Amniotic epithelial cell (primary cell): ENCODE results near the gene PITPNC1.
"Not testable (repeated sequence)": the region's sequence is repeated elsewhere in the genome, so short reads cannot be mapped to it uniquely, and the experiment has no call there.

Source experiments
- DNase-seq: peaks from one replicate; pipeline ENCODE4 v3.0.0-alpha.2; 2010; ENCODE audit warnings: low read depth

Gene PITPNC1

DNA sequence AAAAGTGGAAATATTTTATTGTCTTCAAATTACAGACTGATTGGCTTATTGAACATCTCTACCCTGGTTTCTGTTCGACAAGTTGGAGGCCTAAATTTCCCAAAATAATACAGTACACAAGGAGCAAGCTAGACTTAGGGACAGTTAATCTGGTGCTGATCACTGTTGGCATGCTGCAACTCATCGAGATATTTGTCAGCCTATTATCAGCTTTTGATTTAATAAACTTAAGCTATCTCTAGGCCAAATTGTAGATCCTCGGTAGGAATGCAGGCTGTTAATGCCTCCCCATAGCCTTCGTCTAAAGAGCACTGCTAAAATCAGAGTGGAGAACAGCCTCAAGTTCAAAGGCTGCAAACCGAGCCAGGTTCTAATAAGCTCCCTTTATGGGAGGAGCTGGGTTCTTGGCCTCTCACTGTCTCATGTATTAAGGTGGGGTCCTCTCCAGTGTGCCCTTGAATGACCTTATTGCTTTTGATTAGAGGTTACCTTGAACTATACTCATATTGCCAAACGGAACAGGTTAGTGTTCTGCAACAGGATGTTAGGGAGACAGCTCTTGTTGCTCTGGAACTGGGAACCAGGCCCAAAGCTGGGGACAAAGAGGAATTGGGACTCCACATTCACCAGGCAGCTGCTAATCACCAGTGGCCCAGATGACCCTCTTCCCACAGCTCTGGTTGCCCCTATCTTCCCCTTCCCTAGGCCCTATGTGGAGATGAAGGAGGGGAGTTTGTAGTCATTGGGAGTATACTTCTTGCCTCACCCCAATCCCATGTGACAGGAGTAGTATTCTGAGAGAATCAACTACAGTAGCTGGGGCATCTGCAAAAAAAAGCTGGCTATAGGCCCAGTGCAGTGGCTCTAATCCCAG is 271.2 kb downstream of the PITPNC1 start:
- no peak for DNase-seq

DNA sequence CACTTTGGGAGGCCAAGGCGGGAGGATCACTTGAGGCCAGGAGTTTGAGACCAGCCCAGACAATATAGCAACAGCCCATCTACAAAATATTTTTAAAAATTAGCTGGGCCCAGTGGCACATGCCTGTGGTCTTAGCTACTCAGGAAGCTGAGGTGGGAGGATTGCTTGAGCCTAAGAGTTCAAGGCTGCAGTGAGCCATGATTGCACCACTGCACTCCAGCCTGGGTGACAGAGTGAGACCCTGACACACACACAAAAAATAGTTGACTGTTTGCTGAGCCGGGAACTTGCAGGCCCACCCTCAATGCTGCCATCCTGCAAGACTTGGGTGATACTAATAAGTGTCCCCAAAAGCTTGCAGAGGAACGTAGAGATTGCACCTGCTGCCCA is 271.8 kb downstream of the PITPNC1 start:
- not testable (repeated sequence) for DNase-seq

DNA sequence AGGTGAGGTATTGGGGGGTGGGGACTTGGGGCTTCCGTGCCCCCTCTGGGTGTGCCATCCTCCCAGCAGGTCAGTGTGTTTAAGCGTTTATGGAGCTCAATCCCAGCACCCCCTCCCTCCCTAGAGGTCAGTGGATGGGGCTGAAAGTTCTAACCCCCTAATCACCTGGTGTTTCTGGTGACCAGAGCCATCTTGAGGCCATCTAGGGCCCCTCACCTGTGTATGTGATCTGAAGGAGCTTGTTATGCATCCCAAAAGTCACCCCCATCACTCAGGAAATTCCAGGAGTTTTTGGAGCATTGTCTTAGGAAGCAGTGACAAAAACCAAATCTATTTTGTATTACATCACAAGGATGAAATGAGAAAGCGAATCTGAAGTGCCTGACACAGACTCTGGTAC is 272.8 kb downstream of the PITPNC1 start:
- no peak for DNase-seq

DNA sequence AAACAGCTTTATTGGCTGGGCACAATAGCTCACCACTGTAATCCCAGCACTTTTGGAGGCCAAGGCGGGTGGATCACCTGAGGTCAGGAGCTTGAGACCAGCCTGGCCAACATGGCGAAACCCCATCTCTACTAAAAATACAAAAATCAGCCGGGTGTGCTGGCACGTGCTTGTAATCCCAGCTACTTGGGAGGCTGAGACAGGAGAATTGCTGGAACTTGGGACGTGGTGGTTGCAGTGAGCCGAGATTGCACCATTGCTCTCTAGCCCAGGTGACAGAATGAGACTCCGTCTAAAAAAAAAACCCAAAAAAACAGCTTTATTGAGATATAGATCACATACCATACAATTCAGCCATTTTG is 274.1 kb downstream of the PITPNC1 start:
- DNase-seq, result not testable (repeated sequence)

DNA sequence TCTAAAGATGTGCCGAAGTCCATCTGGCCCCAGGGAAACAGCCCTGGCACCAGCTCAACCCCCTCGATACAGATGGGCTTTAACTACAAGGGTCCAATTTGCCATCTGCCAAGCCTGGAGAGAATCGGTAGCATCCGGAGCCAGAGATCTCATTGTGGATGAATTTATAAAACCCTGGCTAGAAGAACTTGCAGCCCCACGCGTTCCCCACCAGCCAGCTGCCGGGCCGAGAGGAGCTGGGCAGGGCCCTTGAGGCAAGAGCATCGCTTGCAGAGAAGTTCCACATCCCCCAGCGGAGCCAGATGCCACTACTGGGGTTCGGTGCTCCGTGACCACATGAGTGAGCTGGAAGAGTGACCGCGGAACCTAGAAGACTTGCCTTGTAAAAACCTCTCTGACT is 275.4 kb downstream of the PITPNC1 start:
- no peak for DNase-seq

DNA sequence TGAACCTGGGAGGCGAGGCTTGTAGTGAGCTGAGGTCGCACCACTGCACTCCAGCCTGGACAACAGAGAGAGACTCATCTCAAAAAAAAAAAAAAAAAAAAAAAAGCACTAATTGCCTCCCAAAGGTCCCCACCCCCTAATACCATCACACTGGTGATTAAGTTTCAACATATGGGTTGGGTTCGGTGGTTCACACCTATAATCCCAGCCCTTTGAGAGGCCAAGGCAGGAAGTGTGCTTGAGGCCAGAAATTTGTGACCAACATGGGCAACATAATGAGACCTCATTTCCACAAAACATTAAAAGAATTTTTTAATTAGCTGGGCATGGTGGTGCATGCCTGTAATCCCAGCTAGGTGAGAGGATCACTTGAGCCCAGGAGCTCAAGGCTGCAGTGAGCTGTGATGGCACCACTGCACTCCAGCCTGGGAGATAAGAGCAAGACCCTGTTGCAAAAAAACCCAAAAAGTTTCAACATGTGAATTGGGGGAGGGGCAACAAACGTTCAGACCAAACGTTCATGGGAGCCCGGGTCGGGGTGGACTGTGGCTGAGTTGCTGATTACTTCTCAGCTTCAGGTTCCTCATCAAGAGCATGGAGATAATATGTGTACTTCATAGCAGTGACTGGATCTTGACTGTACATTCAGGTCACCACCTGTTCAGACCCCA is 278.5 kb downstream of the PITPNC1 start:
- DNase-seq, result no peak

DNA sequence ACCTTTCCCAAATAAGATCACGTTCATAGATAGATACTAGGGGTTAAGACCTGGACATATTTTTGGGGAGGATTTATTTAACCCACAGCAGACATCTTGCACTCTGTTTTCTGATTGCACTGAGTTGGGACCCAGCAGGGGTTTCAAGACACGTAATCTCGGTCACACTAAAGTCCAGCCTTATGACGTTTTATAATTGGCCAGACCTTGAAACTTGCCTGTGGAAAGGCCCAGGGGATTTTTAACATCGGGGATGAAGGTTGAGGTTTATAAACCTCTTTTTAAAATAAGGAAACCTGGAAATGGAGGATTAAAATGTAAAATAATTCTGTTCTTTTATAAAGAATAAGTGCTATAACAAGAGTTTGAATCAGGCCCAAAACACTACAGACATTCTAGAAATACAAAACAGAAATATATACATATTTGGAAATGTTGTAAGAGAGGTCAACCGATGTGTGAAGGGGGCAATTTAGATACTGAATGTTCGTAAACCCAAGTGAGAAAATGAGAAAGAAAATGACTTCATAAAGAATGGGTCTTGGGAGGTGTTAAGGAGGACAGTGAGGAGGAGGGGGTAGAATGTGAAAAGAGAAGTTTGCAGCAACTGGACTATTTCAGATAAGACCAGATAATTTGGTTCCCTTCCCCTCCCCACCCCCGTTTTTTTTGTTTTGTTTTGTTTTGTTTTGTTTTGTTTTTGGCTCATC is 279.6 kb downstream of the PITPNC1 start:
- DNase-seq, result no peak

DNA sequence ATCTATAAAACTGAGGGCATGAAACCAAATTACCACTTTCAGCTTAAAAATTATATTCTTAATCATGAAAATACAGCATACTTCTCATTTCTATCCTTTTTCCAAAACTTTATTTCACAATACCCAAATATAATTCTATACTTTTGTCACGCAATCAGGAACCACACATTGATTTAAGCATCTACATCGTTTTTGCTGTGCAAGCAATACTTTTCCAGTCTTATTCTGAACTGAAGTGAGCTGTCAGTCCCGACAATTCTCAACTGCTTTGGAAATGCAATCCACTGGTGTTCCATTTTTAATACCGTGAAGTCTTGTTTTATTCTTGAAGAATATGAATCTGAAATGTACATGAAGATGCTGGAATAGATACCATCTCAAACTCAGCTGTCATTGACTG is 280.5 kb downstream of the PITPNC1 start:
- DNase-seq, result no peak

DNA sequence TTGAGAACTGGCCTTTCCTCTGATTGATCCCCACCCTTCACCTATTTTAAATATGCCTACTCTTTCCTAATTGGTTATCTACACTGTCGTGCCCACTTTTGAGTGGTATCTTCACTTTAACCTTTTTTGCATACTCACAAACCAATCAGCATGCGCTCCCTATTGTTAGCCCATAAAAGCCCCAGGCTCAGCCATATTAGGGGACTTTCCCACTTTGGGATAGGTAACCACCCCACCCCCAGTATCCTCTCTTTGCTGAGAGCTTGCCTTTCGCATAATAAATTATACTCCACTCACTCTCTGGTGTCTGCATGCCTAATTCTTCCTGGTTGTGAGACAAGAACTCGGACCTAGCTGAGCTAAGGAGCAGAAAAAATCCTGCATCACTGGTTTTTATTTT is 281.2 kb downstream of the PITPNC1 start:
- DNase-seq, result no peak

DNA sequence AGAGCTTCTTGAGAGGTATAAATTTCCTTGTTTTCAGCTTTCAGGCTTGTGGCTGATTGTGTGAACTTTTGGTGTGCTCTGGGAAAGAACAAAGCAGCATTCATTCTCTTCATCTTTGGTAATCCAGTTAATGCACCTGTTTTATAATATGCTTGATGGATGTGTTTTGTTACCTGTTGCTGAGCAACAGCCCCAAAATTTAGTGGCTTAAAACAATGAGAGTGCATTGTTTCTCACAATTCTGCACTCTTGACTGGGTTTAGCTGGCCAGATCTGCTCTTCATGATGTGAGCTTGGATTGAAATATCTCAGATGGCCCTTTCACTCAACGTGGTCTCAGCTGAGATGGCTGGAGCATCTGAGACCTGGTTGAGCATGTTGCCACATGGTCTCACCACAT is 281.9 kb downstream of the PITPNC1 start:
- DNase-seq, result no peak

DNA sequence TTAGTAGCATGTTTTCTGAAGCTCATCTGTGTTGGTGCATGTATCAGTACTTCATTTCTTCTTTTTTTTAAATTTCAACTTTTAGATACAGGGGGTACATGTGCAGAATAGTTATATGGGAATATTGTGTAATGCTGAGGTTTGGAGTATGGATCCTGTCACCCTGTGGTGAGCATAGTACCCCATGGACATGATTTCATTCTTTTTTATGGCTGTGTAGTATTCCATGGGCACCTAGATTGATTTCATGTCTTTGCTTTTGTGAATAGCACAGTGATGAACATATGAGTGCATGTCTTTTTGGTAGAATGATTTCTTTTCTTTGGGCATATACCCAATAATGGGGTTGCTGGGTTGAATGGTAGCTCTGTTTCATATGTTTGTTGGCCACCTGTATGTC is 285.6 kb downstream of the PITPNC1 start:
- no peak for DNase-seq

DNA sequence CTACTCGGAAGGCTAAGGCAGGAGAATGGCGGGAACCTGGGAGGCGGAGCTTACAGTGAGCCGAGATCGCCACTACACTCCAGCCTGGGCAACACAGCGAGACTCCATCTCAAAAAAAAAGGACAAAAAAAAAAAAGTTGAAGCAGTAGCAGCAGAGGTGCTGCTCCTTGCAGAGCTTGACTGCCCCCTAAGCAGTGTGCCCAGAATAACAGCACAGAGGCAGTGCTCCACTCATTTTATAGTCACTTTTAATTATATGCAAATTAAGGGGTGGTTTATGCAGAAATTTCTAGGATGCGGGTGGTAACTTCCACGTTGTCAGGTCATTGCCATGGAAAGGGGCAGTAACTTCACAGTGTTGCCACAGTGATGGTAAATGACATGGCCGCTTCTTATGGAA is 286.4 kb downstream of the PITPNC1 start:
- no peak for DNase-seq

DNA sequence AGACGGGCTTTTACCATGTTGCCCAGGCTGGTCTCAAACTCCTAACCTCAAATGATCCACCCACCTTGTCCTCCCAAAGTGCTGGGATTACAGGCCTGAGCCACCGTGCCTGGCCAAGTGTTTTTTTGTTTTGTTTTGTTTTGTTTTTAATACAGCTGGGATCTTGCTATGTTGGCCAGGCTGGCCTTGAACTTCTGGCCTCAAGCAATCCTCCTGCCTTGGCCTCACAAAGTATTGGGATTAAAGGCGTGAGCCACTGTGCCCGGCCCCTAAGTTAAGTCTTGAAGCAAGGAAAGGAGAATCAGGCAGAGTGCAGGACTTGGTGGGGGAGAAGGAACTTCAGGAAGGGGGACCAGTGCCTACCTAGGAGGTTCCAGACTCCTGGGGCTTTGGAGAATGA is 288.9 kb downstream of the PITPNC1 start:
- DNase-seq, result no peak

DNA sequence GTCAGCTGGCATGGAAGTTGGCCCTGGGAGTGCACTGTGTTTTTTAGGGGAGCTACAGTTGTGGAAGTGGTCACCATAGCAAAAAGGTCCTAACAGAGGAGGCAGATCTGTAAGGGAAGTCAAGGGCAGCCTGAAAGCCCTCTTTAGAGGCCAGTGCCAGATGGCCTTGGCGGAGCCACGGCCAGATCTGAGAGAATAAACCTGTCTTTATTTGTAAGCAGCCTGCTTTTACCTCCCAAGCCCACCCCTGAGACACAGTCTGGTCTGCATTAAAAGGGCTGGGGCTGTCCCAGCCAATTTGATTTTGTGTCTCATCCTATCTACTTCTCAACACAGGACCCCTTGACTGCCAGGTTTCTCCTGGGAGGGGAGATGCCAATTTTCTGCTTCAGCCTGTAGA is 289.6 kb downstream of the PITPNC1 start:
- DNase-seq, result no peak

DNA sequence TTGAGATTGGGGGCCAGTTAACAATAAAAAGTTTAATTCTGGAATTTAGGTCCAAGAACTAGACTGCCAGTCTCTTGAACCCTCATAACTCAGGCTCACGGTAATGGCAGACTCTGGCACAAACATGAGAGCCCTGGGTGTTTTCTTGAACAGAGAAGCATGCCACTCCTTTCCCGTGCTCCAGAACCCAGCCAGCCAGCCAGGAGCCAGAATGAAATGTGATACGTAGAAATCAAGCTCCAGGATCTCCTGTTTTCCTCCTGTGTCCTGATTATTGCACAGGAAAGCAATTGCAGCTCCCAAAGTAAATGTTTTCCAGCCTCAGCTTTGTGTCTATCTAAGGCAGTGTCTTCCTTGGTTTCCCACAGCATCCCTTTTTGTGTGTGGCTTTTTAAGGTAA is 294.4 kb downstream of the PITPNC1 start:
- no peak for DNase-seq

DNA sequence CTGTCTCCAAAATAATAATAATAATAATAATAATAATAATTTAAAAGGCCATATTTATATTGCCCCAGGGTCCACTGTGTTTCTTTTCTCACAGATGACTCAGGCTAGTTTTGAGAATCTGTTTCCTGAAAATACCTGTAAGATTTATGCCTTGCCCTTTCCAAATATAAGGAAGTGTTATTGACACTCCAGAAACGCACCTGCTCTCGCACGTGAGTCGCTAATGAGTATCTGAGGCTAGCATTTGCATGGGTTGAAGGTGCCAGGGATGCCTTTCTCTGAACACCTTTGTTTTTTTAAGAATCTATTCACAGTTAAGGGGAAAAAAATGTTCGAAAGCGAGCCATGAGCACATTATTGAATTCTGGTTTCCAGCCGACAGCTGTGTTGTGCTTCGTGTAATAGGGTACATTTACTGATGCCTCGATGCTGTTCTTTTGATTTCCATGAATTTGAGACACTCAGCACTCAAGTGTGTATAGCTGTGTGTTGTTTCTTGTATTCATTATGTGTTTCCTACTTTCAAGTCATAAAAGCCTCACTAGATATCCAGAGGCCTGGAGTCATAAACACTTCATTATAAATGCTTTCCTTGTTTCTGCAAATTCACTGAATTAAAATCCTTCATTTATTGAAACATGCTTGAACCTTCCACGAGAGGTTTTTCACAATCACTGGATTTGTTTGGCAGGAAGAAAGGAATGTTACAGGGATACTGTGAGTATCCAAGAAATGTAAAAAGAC is 295.7 kb downstream of the PITPNC1 start:
- no peak for DNase-seq

DNA sequence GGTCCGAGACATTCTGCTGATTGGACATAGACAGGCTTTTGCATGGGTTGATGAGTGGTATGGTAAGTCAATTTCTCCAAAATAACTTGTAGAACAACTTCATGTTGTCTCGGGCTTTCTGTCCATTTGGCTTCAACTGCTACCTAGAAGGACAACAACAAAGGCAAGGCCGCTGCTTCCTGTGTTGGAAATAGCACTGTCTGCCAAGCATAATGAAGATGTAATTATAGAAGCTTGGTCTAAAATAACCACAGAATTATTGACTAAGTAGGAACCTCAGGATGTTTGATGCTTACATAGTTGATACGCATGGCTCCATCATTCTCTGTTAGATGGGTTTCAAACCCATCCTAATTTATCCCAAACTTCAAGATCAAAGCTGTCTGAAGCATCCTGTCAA is 298.4 kb downstream of the PITPNC1 start:
- no peak for DNase-seq

DNA sequence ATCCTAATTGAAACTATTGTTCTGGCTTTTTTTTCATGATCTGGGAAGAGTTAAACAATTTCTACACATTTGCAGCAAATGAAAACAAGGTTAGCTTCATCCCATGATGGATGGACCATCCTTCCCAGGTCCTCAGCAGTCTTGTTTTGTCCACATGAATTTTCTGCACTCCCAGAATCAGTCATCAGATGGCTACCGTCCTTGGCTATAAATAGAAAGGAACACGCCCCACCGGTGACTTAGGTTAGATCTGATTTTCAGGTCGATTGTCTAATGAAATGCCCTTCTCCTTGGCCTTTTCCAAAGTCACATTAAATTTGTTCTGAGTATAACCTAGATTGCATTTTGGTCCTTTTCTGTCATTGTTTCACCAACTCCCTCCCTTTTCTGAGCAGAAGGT is 299.2 kb downstream of the PITPNC1 start:
- DNase-seq, result no peak

DNA sequence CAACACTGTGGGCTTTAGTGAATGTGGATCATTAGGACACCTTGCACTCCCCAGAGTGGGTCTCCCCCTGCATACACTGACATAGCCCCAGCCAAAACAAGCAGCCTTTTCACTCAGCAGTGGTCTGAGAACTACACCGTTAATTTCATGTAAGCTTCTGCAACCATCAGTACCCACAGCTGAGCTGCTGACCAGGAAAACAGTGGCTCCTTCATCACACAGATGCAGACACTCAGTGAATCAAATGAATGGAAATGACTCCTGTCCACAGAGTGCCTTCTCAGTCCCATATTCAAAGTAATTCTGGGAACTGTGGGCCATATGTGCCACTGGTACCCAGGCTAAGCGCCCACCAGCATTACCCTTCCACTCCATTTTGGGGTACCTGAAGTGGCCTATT is 301.3 kb downstream of the PITPNC1 start:
- no peak for DNase-seq

DNA sequence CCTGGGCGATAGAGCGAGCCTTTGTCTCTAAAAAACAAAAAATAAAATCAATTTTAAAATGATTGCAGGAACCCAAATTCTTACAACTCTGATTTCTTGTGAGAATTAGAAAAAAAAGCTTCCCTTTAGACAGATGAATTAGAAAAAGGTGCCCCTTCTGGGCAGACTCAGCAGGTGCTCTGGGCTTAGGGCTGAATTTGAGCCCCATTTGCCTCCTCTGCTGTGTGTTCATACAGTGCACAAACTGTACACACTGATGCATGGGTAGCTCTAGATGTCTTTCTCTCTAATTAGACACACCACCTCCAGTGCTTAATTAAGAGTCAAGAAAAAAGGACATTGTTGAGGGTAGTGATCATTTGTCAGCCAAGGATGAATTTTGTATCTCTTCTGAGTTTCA is 302.1 kb downstream of the PITPNC1 start:
- DNase-seq, result no peak

DNA sequence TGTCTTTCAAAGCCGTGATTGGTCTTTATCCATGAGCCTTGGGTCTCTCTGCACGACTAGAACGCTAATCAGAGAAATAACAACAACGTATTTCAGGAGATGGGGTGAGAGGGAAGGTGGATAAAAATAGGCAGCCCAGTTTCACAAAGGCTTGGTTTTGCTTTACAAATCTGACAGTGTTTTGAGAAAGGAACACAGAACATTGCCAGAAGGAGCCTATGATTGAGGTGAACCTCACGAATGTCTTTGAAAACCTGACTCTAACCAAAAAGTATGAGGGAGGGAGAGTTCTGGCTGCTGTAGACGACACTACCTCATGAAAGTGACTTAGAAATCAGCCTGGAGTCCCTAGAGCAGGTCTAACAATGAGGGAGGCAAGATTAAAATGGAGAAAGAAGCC is 302.6 kb downstream of the PITPNC1 start:
- no peak for DNase-seq

DNA sequence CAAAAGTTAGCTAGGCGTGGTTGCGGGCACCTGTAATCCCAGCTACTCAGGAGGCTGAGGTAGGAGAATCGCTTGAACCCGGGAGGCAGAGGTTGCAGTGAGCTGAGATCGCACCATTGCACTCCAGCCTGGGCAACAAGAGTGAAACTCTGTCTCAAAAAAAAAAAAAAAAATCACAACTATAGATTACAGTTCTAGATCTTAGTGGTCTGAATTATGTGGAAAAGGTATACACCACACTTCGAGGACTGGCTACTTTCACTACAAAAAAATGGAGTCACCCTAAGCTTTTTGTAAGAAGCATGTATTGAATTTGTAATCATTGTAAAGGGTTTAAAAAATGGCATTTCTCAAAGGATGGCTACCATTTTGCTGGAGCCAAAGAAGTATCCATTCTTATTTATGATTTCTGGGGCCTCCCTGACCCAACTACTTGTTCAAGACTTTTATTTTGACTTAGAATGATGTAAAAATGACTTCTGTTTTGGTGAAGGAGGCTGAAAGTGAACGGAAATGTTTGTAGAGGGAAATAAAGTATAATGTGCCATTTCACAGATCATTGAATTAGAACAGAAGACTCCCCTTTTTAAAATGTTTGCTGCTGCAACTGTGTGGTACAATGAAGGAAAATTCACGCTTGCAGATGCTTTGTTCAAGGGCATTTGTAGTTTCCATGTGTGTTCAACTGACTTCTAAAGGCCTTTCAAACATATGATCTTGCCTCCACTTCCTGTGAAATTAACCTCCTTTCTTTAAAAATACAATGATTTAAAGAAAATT is 303.6 kb downstream of the PITPNC1 start:
- no peak for DNase-seq
